Urinary bladder (tissue), 4 donors: Measurements from ENCODE around the gene CSNK1G1. TPM values are rescaled to one million over a fixed set of nuclear protein-coding genes. Genes with fewer than 3 reads are reported as not detected.

Source experiments
- DNase-seq: peaks from one replicate; pipeline ENCODE4 v3.0.0-alpha.2; 2015; ENCODE audit errors: extremely low spot score
- H3K27ac ChIP-seq: one replicate; pipeline ENCODE4 v1.5.1; 2013; ENCODE audit warnings: low read depth, mild to moderate bottlenecking, moderate library complexity
- H3K36me3 ChIP-seq: one replicate; pipeline ENCODE4 v1.6.1; 2013; ENCODE audit warnings: mild to moderate bottlenecking, moderate library complexity; ENCODE audit not compliant: insufficient read depth
- H3K4me1 ChIP-seq: one replicate; pipeline ENCODE4 v1.6.1; 2013; ENCODE audit warnings: mild to moderate bottlenecking, moderate library complexity; ENCODE audit not compliant: insufficient read depth
- H3K4me3 ChIP-seq: one replicate; pipeline ENCODE4 v1.5.1; 2013; ENCODE audit warnings: low read depth, low read length
- WGBS: extraction: QIAGEN DNeasy Blood & Tissue Kit; methylation state at CpG from one replicate; pipeline ENCODE4 v1.1.7; 2013; 5-methylcytosine and 5-hydroxymethylcytosine counted together
- polyA plus RNA-seq: library from polyadenylated mRNA; stranded (reverse); fragments of 200-250 nt; gene quantifications from one replicate; pipeline ENCODE4 v1.2.3, GENCODE V29; 2013
- total RNA-seq: library from RNA; depleted of rRNA; stranded (reverse); fragments of >200 nt; gene quantifications from one replicate; pipeline ENCODE4 v1.2.3, GENCODE V29; 2014
- donor health status: healthy with polysubstance abuse.
- donor health status: healthy.

CSNK1G1 gene
- total and polyA plus RNA-seq, 2 donors = 5.7 to 40.1 TPM

GRCh38 chr15:64263567-64263966 is 92.4 kb downstream of the CSNK1G1 start:
- H3K4me3 ChIP-seq = no peak overlapping the region
- no peaks in the 10 kb centered on the region for H3K4me1 ChIP-seq
- WGBS = 80% methylated on average over 2 of the region's 2 CpGs
- no peak for DNase-seq
- no peaks in the 10 kb centered on the region for H3K36me3 ChIP-seq
- H3K27ac ChIP-seq = no peak overlapping the region

GRCh38 chr15:64256051-64256450 is 99.9 kb downstream of the CSNK1G1 start:
- H3K27ac ChIP-seq = no peak overlapping the region
- 87% methylated on average over 3 of the region's 3 CpGs for WGBS
- no peaks in the 10 kb centered on the region for H3K4me1 ChIP-seq
- H3K36me3 ChIP-seq = no peaks in the 10 kb centered on the region
- DNase-seq = no peak
- no peak overlapping the region for H3K4me3 ChIP-seq

GRCh38 chr15:64251658-64252057 is 104.3 kb downstream of the CSNK1G1 start:
- H3K4me1 ChIP-seq = peaks cover 3% of the 10 kb centered on the region
- H3K4me3 ChIP-seq = no peak overlapping the region
- no peaks in the 10 kb centered on the region for H3K36me3 ChIP-seq

GRCh38 chr15:64251121-64251520 is 104.9 kb downstream of the CSNK1G1 start:
- WGBS = 81% methylated on average over 2 of the region's 2 CpGs
- no peak overlapping the region for H3K27ac ChIP-seq
- no peak for DNase-seq

More at GRCh38 chr15:64251658-64252057, 104.3 kb downstream of the CSNK1G1 start:
- DNase-seq = no peak
- no peak overlapping the region for H3K27ac ChIP-seq

GRCh38 chr15:64249883-64250575 is 105.9 kb downstream of the CSNK1G1 start:
- H3K27ac ChIP-seq = peak overlapping the region; percentile 56
- DNase-seq = no peak
- no peaks in the 10 kb centered on the region for H3K36me3 ChIP-seq
- no peak overlapping the region for H3K4me3 ChIP-seq
- peaks cover 3% of the 10 kb centered on the region for H3K4me1 ChIP-seq

More at GRCh38 chr15:64251121-64251520, 104.9 kb downstream of the CSNK1G1 start:
- no peaks in the 10 kb centered on the region for H3K36me3 ChIP-seq
- H3K4me1 ChIP-seq = peaks cover 3% of the 10 kb centered on the region
- no peak overlapping the region for H3K4me3 ChIP-seq

- H3K4me1 ChIP-seq = peaks cover 3% of the 10 kb centered on the region
- no peak overlapping the region for H3K4me3 ChIP-seq
- peak overlapping the region; percentile 35 for H3K27ac ChIP-seq
- 86% methylated on average over 3 of the region's 3 CpGs for WGBS
- no peaks in the 10 kb centered on the region for H3K36me3 ChIP-seq
- no peak for DNase-seq
Observed at GRCh38 chr15:64249406-64249805, 106.6 kb downstream of the CSNK1G1 start.

GRCh38 chr15:64247906-64248541 is 107.9 kb downstream of the CSNK1G1 start:
- Histone ChIP-seq H3K4me1 (peaks cover 3% of the 10 kb centered on the region), H3K4me3 (no peak overlapping the region), H3K27ac (peak overlapping the region; percentile 67), H3K36me3 (no peaks in the 10 kb centered on the region)
- peak; percentile 52 for DNase-seq
- WGBS = 55% methylated on average over 2 of the region's 2 CpGs

GRCh38 chr15:64247535-64247905 is 108.5 kb downstream of the CSNK1G1 start:
- DNase-seq = no peak
- Histone ChIP-seq H3K4me3 (no peak overlapping the region), H3K4me1 (peaks cover 3% of the 10 kb centered on the region), H3K36me3 (no peaks in the 10 kb centered on the region), H3K27ac (peak overlapping the region; percentile 67)

GRCh38 chr15:64246364-64247189 is 109.4 kb downstream of the CSNK1G1 start:
- Histone ChIP-seq H3K36me3 (no peaks in the 10 kb centered on the region), H3K27ac (no peak overlapping the region), H3K4me1 (peaks cover 3% of the 10 kb centered on the region), H3K4me3 (no peak overlapping the region)
- no peak for DNase-seq
- 75% methylated on average over 9 of the region's 9 CpGs for WGBS

- 98% methylated on average over 4 of the region's 4 CpGs for WGBS
- H3K4me1 ChIP-seq = peaks cover 3% of the 10 kb centered on the region
- H3K4me3 ChIP-seq = no peak overlapping the region
- H3K36me3 ChIP-seq = no peaks in the 10 kb centered on the region
- H3K27ac ChIP-seq = no peak overlapping the region
- no peak for DNase-seq
Observed at GRCh38 chr15:64245405-64245804, 110.6 kb downstream of the CSNK1G1 start.

GRCh38 chr15:64237677-64238076 is 118.3 kb downstream of the CSNK1G1 start:
- H3K4me3 ChIP-seq = no peak overlapping the region
- H3K36me3 ChIP-seq = no peaks in the 10 kb centered on the region
- 59% methylated on average over 3 of the region's 3 CpGs for WGBS
- no peak overlapping the region for H3K27ac ChIP-seq
- peaks cover 2% of the 10 kb centered on the region for H3K4me1 ChIP-seq
- DNase-seq = no peak

- no peak for DNase-seq
- no peak overlapping the region for H3K27ac ChIP-seq
- H3K36me3 ChIP-seq = no peaks in the 10 kb centered on the region
- no peak overlapping the region for H3K4me3 ChIP-seq
- 97% methylated on average over 2 of the region's 2 CpGs for WGBS
- peaks cover 2% of the 10 kb centered on the region for H3K4me1 ChIP-seq
Observed at GRCh38 chr15:64236156-64236894, 119.6 kb downstream of the CSNK1G1 start.

GRCh38 chr15:64235552-64235951 is 120.4 kb downstream of the CSNK1G1 start:
- no peak overlapping the region for H3K27ac ChIP-seq
- no peak overlapping the region for H3K4me3 ChIP-seq
- no peak for DNase-seq
- H3K4me1 ChIP-seq = peaks cover 2% of the 10 kb centered on the region
- WGBS = 92% methylated on average over 4 of the region's 4 CpGs
- no peaks in the 10 kb centered on the region for H3K36me3 ChIP-seq
